GM12865 (cell line): ENCODE data around the gene STXBP2.

Source experiments
- DNase-seq: peaks from one replicate; pipeline ENCODE4 v3.0.0; 2010; ENCODE audit warnings: low read depth
- H3K4me3 ChIP-seq: 2 replicates; pipeline ENCODE4 v1.5.1; 2011; ENCODE audit warnings: mild to moderate bottlenecking, low read depth, low read length, control low read depth
- CTCF ChIP-seq: IDR thresholded peaks from 2 replicates; pipeline ENCODE4 v1.5.1; 2011; ENCODE audit warnings: low read length, control low read depth, low read depth, inconsistent platforms; ENCODE audit not compliant: insufficient read depth; ENCODE audit errors: missing control alignments

Gene STXBP2

DNA sequence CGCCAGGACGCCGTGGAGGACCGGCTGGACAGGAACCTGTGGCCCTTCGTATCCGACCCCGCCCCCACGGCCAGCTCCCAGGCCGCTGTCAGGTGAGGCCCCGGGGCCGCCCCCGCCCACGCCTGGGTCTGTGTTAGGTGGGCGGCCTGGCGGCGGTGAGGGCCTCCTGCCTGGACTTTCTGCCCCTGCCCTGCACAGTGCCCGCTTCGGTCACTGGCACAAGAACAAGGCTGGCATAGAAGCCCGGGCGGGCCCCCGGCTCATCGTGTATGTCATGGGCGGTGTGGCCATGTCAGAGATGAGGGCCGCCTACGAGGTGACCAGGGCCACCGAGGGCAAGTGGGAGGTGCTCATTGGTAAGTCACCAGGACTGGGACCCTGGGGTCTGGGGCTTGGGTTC is 10.2 kb downstream of the STXBP2 start:
- TF ChIP-seq CTCF: no peak
- no peak for DNase-seq
- no peak overlapping the region for H3K4me3 ChIP-seq

DNA sequence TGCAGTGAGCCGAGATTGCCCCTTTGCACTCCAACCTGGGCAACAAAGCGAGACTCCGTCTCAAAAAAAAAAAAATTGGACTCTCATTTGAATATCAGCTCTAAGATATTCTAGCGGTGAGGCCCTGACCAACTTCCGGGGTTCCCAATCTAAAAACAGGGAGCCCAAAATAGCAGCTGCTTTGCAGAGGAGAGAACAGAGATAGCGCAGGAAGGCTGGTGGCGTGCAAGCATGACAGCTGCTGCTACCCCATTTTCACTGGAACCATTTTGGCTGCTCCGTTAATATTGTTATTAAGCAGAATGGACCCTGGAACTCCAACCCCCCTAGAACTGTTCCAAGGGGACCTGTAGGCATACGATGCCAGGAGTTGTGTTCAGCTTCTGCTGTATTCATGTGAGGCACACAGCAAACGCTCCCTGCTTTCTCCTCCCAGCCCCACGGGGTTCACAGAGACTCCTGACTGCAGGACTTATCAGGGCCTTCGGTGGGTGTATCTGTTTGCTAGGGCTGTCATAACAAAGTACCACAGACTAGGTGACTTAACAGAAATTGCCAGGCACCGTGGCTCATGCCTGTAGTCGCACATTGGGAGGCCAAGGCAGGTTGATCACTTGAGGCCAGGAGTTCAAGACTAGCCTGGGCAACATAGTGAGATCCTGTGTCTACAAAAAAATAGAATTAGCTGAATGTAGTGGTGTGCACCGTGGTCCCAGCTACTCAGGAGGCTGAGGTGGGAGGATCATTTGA is 11.5 kb downstream of the STXBP2 start:
- no peak overlapping the region for H3K4me3 ChIP-seq
- peak; percentile 73 for DNase-seq
- no peak for TF ChIP-seq CTCF

DNA sequence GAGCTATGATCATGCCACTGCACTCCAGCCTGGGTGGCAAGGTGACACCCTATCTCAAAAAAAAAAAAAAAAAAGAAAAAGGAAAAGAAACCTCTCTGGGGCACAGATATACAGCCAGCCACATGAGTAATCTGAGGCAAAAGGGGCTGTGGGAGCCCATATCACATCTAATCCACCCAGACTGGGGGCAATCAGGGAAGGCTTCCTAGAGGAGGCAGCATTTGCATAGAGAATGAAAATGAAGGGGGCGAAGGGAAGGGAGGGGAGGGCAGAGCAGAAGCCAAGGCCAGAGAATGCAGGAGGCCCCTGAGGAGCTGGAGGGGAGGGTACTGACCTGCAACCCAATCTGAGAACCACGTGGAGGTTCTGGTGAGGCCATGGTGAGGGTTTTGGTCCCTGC is 13.2 kb downstream of the STXBP2 start:
- no peak for TF ChIP-seq CTCF

DNA sequence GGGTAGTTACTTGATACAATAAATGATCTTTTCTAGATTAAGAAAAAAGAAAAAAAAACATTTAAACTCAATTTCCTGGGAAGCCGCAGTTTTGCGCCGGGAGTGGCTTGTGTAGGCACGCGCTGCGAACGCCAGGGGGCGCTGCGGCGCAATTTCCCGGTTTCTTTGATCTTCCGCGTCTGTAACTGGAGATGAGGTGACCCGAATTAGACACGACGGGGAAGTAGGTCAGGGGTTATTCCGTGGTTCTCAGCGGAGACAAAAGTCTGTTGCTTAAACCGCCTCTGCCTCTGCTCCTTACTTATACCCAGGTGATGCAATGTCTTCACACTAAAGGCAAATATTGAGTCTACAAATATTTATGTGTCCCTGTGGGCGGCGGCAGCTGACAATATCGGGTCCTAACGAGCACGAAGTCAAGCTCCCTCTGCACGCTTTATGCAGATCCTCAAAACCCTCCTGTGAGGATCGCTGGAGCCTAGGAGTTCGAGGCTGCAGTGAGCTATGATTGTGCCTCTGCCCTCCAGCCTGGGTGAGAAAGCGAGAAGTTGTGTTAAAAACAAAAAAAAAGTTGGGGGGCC is 15.2 kb downstream of the STXBP2 start:
- H3K4me3 ChIP-seq: peak overlapping the region; percentile 28
- peak; percentile 89 for DNase-seq

More for the DNA sequence above, 13.2 kb downstream of the STXBP2 start:
- no peak overlapping the region for H3K4me3 ChIP-seq
- no peak for DNase-seq

GRCh38 chr19:7654401-7654800 is 17.5 kb downstream of the STXBP2 start:
- DNase-seq: no peak
- TF ChIP-seq CTCF: no peak
- H3K4me3 ChIP-seq: no peak overlapping the region

More for the DNA sequence above, 15.2 kb downstream of the STXBP2 start:
- TF ChIP-seq CTCF: peak; percentile 93

DNA sequence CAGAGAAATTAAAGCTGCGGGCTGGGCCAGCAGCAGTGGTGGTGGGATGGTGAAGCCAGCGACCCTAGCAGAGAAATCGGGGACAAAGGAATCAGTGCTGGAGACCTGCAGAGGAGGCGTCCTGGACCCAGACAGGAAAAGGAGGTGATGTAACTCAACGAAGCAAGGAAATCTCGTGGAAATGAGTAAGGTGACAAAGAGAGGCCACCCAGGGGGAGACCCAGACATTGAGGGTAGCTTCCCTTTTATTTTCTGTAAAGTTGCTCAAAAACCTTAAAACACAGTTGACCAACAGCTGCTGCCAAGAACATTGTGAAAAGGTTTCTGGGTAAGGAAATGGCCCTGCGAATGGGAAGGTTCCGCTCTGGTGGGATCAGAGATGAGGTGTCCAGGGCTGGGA is 18.7 kb downstream of the STXBP2 start:
- TF ChIP-seq CTCF: no peak
- DNase-seq: no peak
- H3K4me3 ChIP-seq: no peak overlapping the region

GRCh38 chr19:7657131-7657751 is 20.3 kb downstream of the STXBP2 start:
- H3K4me3 ChIP-seq: no peak overlapping the region
- no peak for TF ChIP-seq CTCF
- no peak for DNase-seq
